B cell (primary cell): ENCODE measurements around the gene MTFMT. TPM values are rescaled to one million over a fixed set of nuclear protein-coding genes. Genes with fewer than 3 reads are reported as not detected.
A peak's percentile ranks its signal among the peaks of the same experiment; 100 is the strongest.

Experiments used
- ATAC-seq: fragments of 200-7000 bp; cut with Tn5 transposase; one replicate; pipeline ENCODE4 v1.10.0; 2021; ENCODE audit warnings: low read depth, mild to moderate bottlenecking, moderate number of reproducible peaks, moderate library complexity
- CTCF ChIA-PET: fragments of 350-600 bp; sonication (Branson Sonifier 250); formaldehyde crosslinking; loops from one replicate; lab custom pipeline; 2021; ENCODE audit warnings: antibody characterized with exemption, inconsistent platforms; lab: Charles Lee
- POLR2A ChIA-PET: fragments of 350-600 bp; sonication (Branson Sonifier 250); formaldehyde crosslinking; loops from one replicate; lab custom pipeline; 2021; ENCODE audit warnings: antibody characterized with exemption; lab: Charles Lee
- DNase-seq: peaks from one replicate; pipeline ENCODE4 v3.0.0; 2013
- H2AFZ ChIP-seq: 2 replicates; pipeline ENCODE4 v1.6.1; 2012; ENCODE audit warnings: mild to moderate bottlenecking, low read depth, low read length; ENCODE audit not compliant: insufficient read depth, poor library complexity, severe bottlenecking
- H3K27ac ChIP-seq, 2 donors: 1 replicate in 1 of 2; 2 replicates in 1 of 2; pipeline ENCODE4 v1.5.1; 2012 to 2013; ENCODE audit warnings: low read length in 2 of 2, mild to moderate bottlenecking in 2 of 2, moderate library complexity in 1 of 2
- H3K27me3 ChIP-seq, 4 experiments: fragments of 200-600 bp in 1 of 4; sonication (generic) in 1 of 4; replicated peaks in 1 of 4; 1 replicate in 2 of 4; 2 replicates in 2 of 4; pipeline versions ENCODE4 v1.6.1 to v1.7.0; 2013 to 2016; ENCODE audit warnings: low read length in 3 of 4, mild to moderate bottlenecking in 2 of 4, mixed read lengths in 1 of 4, moderate library complexity in 1 of 4; ENCODE audit not compliant: insufficient read depth in 4 of 4, control insufficient read depth in 3 of 4; ENCODE audit errors: control extremely low read depth in 1 of 4
- H3K36me3 ChIP-seq, 2 experiments: replicated peaks in 1 of 2; 1 replicate in 1 of 2; 2 replicates in 1 of 2; pipeline versions ENCODE4 v1.6.1 to v1.7.1; 2013; ENCODE audit warnings: low read length in 1 of 2; ENCODE audit not compliant: insufficient read depth in 2 of 2, control insufficient read depth in 1 of 2; ENCODE audit errors: control extremely low read depth in 1 of 2, extremely low read depth in 1 of 2
- H3K4me1 ChIP-seq, 2 donors: fragments of 200-600 bp in 1 of 2; sonication (generic) in 1 of 2; 1 replicate in 1 of 2; 2 replicates in 1 of 2; pipeline versions ENCODE4 v1.5.1 to v1.6.1; 2013 to 2017; ENCODE audit warnings: low read length in 2 of 2; ENCODE audit not compliant: control insufficient read depth in 2 of 2, insufficient read depth in 2 of 2
- H3K4me2 ChIP-seq: replicated peaks from 2 replicates; pipeline ENCODE3; 2012; ENCODE audit warnings: mild to moderate bottlenecking, low read depth, low read length; ENCODE audit not compliant: poor library complexity, severe bottlenecking
- H3K4me3 ChIP-seq, 5 experiments: fragments of 200-600 bp in 1 of 5; sonication (generic) in 1 of 5; 1 replicate in 3 of 5; 2 replicates in 2 of 5; pipeline versions ENCODE4 v1.5.1 to v1.7.0; 2011 to 2016; ENCODE audit warnings: low read length in 4 of 5, mild to moderate bottlenecking in 4 of 5, low read depth in 2 of 5, control low read depth in 1 of 5, moderate library complexity in 1 of 5; ENCODE audit not compliant: insufficient read depth in 1 of 5; ENCODE audit errors: control extremely low read depth in 1 of 5, extremely low read depth in 1 of 5
- H3K79me2 ChIP-seq: fragments of 200-600 bp; sonication (generic); one replicate; pipeline ENCODE4 v1.6.0; 2016; ENCODE audit warnings: low read length; ENCODE audit not compliant: control insufficient read depth, insufficient read depth
- H3K9ac ChIP-seq: fragments of 200-600 bp; sonication (generic); 2 replicates; pipeline ENCODE4 v1.6.1; 2017; ENCODE audit warnings: mild to moderate bottlenecking, low read length, moderate library complexity
- H3K9me3 ChIP-seq, 3 donors: one replicate each; pipeline versions ENCODE4 v1.6.1 to v1.7.1; 2013; ENCODE audit warnings: low read length in 2 of 3; ENCODE audit not compliant: control insufficient read depth in 2 of 3, insufficient read depth in 1 of 3; ENCODE audit errors: control extremely low read depth in 1 of 3
- H4K20me1 ChIP-seq: 2 replicates; pipeline ENCODE4 v1.6.0; 2012; ENCODE audit warnings: mild to moderate bottlenecking, low read length; ENCODE audit not compliant: insufficient read depth, control insufficient read depth, poor library complexity, severe bottlenecking
- H3K27ac Mint-ChIP-seq: one replicate; pipeline ENCODE4 v1.8.0; 2021; ENCODE audit warnings: mixed read lengths
- H3K27me3 Mint-ChIP-seq: one replicate; pipeline ENCODE4 v1.8.0; 2021; ENCODE audit warnings: mixed read lengths
- H3K4me1 Mint-ChIP-seq: one replicate; pipeline ENCODE4 v1.8.0; 2021; ENCODE audit warnings: mixed read lengths
- H3K4me3 Mint-ChIP-seq: one replicate; pipeline ENCODE4 v1.8.0; 2021; ENCODE audit warnings: mixed read lengths
- H3K9me3 Mint-ChIP-seq: one replicate; pipeline ENCODE4 v1.8.0; 2022; ENCODE audit warnings: mixed read lengths; ENCODE audit not compliant: insufficient read depth
- CTCF ChIP-seq: fragments of 200-600 bp; IDR thresholded peaks from one replicate; pipeline ENCODE4 v1.8.0; 2022; ENCODE audit warnings: antibody characterized with exemption, mild to moderate bottlenecking
- EZH2 ChIP-seq: IDR thresholded peaks from 2 replicates; pipeline ENCODE4 v1.6.1; 2012; ENCODE audit warnings: borderline replicate concordance, low read depth, mild to moderate bottlenecking, moderate library complexity, low read length; ENCODE audit not compliant: insufficient read depth, poor library complexity, severe bottlenecking
- WGBS: methylation state at CpG from one replicate; pipeline ENCODE4 v1.1.5; 2013; ENCODE audit warnings: missing lambda C conversion rate; ENCODE audit not compliant: insufficient coverage; 5-methylcytosine and 5-hydroxymethylcytosine counted together
- intact Hi-C: fragments of 100-400 bp; cut with micrococcal nuclease; formaldehyde crosslinking; loops from one replicate; pipeline ENCODE4 v1.10.0; 2022
- polyA plus RNA-seq: library from polyadenylated mRNA; depleted of rRNA; stranded (reverse); fragments of >200 nt; gene quantifications from 2 replicates; pipeline ENCODE4 v1.2.3, GENCODE V29; 2012
- total RNA-seq, 2 donors: library from RNA; stranded (reverse); fragments of 120-200 nt in 1 of 2; gene quantifications; 1 replicate in 1 of 2; 2 replicates in 1 of 2; pipeline versions ENCODE4 v1.2.3 to v1.2.4, GENCODE V29; 2013 to 2022

The MTFMT gene
- total and polyA plus RNA-seq, 2 donors (not counting 1 experiment from before 2014, with no cell fraction given) = 10.0 to 14.3 TPM

GRCh38 chr15:65066635-65067316, 37.3 kb upstream of the MTFMT start:
- no peaks in the 10 kb centered on the region for H4K20me1 ChIP-seq
- no peak for ATAC-seq
- no peaks in the 10 kb centered on the region for H3K9me3 ChIP-seq
- Mint-ChIP-seq H3K27ac (no peak overlapping the region), H3K27me3 (peaks cover 36% of the 10 kb centered on the region), H3K4me3 (peak overlapping the region; percentile 42), H3K9me3 (no peaks in the 10 kb centered on the region), H3K4me1 (peaks cover 7% of the 10 kb centered on the region)
- no peak overlapping the region for H2AFZ ChIP-seq
- TF ChIP-seq EZH2 (no peak), CTCF (no peak)
- H3K9ac ChIP-seq = no peak overlapping the region
- intact Hi-C loops = no loop called here
- H3K4me2 ChIP-seq = no peak overlapping the region
- no peaks in the 10 kb centered on the region for H3K36me3 ChIP-seq
- CTCF ChIA-PET = interaction anchor here (1.7 kb wide), 1 partner anchor 13 kb away, joined by 4 read pairs; no protein-coding TSS in a partner anchor
- no peak for DNase-seq
- WGBS = 32% methylated on average over 2 of the region's 9 CpGs
- H3K79me2 ChIP-seq = no peaks in the 10 kb centered on the region
- H3K4me1 ChIP-seq = peaks cover 3 to 4% of the 10 kb centered on the region in 2 donors
- no peak overlapping the region for H3K4me3 ChIP-seq
- peaks cover 0 to 26% (median 8%) of the 10 kb centered on the region in 4 experiments for H3K27me3 ChIP-seq
- H3K27ac ChIP-seq = no peak overlapping the region
- POLR2A ChIA-PET = no interaction called here

GRCh38 chr15:65066001-65066634, 36.7 kb upstream of the MTFMT start:
- Mint-ChIP-seq H3K27ac (no peak overlapping the region), H3K4me1 (peaks cover 7% of the 10 kb centered on the region), H3K4me3 (no peak overlapping the region), H3K9me3 (no peaks in the 10 kb centered on the region), H3K27me3 (peaks cover 36% of the 10 kb centered on the region)
- no peak overlapping the region for H3K27ac ChIP-seq
- no peaks in the 10 kb centered on the region for H3K9me3 ChIP-seq
- no peaks in the 10 kb centered on the region for H3K79me2 ChIP-seq
- no peak overlapping the region for H3K4me3 ChIP-seq
- ATAC-seq = no peak
- no peak overlapping the region for H2AFZ ChIP-seq
- intact Hi-C loops = no loop called here
- no peak overlapping the region for H3K4me2 ChIP-seq
- ChIA-PET POLR2A (no interaction called here), CTCF (interaction anchor here (1.7 kb wide), 1 partner anchor 12 kb away, joined by 4 read pairs; no protein-coding TSS in a partner anchor)
- DNase-seq = no peak
- H4K20me1 ChIP-seq = no peaks in the 10 kb centered on the region
- H3K9ac ChIP-seq = no peak overlapping the region
- TF ChIP-seq EZH2 = no peak
- TF ChIP-seq CTCF = peak; percentile 29
- no CpG with 5 or more reads among the region's 3 CpGs for WGBS
- H3K4me1 ChIP-seq = peaks cover 3 to 4% of the 10 kb centered on the region in 2 donors
- peaks cover 0 to 26% (median 8%) of the 10 kb centered on the region in 4 experiments for H3K27me3 ChIP-seq
- no peaks in the 10 kb centered on the region for H3K36me3 ChIP-seq
